GM19043 (cell line): ENCODE data around the gene CSE1L.
"Not testable (repeated sequence)": the region's sequence is repeated elsewhere in the genome, so short reads cannot be mapped to it uniquely, and the experiment has no call there.

Experiments used
- ATAC-seq: cut with Tn5 transposase; IDR thresholded peaks from one replicate; pipeline ENCODE4 v1.9.1; 2021; ENCODE audit warnings: low read depth; ENCODE audit not compliant: unreplicated experiment

CSE1L gene

GRCh38 chr20:49046087-49046900 is at the start of gene CSE1L:
CSE1L (plus strand) TSS chr20:49046312; CDS start chr20:49058464, 12,152 bp downstream.
- ATAC-seq = peak; percentile 87

GRCh38 chr20:48999890-49000870 is 45.9 kb upstream of the CSE1L start:
- ATAC-seq = no peak

DNA sequence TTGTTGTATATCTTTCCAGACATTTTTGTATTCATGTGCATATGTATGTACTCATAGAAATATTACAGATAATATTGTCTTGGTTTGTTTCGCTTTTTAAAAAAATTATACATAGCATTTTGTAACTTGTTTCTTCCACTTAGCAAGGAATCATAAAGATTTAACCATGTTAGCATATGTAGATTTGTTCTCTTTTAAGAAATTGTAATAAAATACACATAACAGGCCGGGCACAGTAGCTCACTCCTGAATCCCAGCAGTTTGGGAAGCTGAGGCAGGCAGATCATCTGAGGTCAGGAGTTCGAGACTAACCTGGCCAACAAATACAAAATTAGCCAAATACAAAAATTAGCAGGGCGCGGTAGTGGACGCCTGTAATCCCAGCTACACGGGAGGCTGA is 44.4 kb upstream of the CSE1L start:
- ATAC-seq = no peak

DNA sequence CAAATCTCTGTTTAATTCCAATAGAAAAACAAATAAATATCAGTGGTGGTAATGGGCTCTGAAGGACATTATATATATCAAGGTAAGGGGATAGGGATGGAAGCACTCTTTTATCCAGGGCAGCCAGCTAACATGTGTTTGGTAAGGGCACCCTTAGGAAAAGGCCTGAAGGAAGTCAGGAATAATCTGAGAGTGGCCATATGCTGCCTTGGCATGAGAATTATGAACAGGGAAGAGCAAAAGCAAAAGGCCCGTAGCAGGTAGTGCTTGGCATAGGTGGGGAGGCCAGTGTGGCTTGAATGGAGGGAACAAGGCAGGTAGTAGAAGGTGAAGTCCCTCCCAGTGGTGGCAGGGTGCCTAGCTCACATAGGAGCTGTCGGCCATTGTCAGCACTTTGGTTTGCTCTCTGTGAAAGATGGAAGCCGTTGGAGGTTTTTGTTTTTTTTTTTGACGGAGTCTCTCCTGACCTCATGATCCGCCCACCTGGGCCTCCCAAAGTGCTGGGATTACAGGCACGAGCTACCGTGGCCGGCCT is 39.6 kb upstream of the CSE1L start:
- no peak for ATAC-seq

GRCh38 chr20:49009899-49010631 is 36.0 kb upstream of the CSE1L start:
- no peak for ATAC-seq

DNA sequence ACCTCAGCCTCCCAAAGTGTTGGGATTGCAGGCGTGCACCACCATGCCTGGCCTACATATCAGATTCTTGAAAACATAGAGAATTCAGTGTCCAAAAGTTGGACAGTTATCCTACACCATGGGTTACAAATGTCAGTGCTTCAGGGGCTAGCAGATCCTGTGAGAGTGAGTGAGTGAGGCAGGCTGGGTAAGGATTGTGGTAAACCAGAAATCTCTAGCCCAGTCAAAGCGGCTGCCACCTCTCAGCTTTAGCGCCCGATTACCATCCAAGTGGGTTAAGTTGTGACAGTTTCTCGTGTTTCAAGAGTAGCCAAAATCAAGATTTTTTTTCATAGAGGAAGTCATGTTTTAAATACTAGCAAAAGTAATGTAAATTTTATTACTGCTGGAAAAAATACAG is 21.9 kb upstream of the CSE1L start:
- no peak for ATAC-seq

- ATAC-seq = not testable (repeated sequence)
Observed at GRCh38 chr20:49028177-49028576, 17.9 kb upstream of the CSE1L start.

DNA sequence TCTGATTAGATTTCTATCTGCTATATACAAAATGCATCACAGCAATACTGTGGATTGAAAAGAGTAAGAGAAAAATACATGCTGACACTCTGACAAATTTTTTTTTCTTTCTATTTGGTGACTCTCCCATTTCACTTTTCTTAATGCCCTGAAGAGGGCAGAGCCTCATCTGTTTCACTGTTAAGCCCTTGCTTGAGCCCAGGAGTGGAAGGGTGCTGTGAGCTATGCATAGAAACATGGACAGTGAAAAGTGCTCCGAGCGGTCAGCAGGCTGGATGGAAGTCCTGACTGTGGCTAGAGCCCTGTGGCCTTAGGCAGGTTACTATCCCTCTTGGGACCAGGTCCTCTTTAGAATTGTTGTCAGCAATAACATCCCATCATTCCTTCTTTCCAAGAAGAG is 17.4 kb upstream of the CSE1L start:
- ATAC-seq = no peak

DNA sequence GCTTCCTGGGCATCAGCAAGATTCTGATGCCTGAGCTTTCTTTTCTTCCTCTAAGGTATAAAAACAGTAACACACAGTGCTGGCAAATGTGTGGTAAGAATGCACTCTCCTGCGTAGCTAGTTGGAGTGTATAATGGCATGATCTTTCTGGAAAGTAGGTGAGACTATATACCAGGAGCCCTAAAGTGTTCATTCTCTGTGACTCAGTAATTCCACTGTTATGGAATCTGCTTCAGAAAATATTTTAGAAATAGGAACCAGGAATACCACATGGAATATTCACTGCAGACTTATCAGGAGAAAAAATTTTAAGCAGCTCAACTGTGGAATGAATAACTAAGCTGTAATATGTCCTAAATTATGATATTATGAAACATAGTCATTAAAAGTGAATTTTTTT is 16.9 kb upstream of the CSE1L start:
- no peak for ATAC-seq

DNA sequence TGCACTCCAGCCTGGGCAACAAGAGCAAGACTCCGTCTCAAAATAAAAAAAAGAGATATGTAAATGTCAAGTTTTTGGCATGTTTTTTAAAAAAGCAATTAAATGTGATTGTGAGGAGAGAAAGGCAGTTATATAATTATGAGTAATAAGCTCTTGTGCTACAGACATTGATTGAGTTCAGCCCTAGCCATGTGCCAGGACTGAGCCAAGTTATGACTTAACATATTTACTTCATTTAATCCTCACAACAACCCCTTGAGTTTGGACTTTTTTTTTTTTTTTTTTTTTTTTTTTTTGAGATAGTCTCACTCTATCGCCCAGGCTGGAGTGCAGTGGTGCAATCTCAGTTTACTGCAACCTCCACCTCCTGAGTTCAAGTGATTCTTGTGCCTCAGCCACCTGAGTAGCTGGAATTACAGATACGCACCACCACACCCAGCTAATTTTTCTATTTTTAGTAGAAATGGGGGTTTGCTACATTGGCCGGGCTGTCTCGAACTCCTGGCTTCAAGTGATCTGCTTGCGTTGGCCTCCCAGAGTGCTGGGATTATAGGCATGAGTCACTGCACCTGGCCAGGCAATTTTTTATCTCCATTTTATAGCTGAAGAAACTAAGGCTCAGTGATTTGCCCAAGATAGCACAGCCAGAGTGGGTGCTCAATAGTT is 15.0 kb upstream of the CSE1L start:
- ATAC-seq = no peak

GRCh38 chr20:49032455-49032854 is 13.7 kb upstream of the CSE1L start:
- no peak for ATAC-seq

DNA sequence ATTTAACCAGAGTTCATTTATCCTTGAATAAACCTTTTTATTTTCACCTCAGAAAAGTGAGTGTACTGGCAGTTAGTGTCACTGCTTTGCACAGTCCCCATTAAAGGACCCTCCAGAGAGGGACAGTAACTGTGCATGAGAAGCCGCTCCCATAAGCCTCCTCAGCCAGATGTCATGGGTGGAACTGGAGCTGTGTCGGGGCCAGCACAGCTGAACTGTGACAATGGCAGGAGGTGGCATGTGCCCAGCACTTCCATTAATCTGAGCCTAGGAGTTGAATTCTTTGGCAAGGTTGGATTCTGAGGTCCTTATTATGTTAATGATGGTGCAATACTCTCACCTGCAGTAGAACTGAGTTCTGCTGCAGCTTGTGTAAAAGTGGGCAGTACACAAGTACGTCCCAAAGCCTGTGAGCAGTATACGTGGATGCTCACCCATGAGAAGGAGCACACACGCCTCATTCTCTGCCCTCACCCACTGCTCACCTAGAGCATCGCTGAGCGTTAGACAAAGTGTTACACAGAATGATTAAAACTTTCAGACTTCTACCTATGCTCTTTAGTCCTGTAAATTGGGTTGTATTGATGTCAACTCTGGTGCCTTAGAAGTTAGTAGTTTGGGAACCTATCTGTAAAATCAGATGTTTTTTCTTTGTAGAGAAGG is 11.9 kb upstream of the CSE1L start:
- ATAC-seq = no peak

DNA sequence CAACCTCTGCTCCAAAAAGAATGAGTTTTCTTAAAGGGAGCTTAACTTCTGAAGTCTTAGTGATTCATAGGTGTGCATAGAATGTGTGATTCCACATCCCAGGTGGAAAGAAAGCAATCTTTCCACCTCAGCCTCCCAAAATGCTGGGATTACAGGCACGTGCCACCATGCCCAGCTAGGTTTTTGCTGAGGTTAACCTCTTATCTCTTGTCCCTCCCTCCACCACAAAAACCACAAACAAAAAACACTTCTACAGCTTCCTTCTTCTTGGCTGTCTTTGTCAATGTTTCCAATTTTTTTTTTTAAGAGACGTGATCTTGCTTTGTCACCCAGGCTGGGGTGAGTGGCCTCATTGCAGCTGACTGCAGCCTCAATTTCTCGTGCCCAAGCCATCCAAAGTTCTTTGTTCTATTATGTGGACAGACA is 8.1 kb upstream of the CSE1L start:
- ATAC-seq = no peak

GRCh38 chr20:49039854-49040253 is 6.3 kb upstream of the CSE1L start:
- ATAC-seq = no peak

- no peak for ATAC-seq
Observed at GRCh38 chr20:49043000-49043399, 3.1 kb upstream of the CSE1L start.

GRCh38 chr20:49045440-49046086 is 549 bp upstream of the CSE1L start:
- ATAC-seq = no peak

DNA sequence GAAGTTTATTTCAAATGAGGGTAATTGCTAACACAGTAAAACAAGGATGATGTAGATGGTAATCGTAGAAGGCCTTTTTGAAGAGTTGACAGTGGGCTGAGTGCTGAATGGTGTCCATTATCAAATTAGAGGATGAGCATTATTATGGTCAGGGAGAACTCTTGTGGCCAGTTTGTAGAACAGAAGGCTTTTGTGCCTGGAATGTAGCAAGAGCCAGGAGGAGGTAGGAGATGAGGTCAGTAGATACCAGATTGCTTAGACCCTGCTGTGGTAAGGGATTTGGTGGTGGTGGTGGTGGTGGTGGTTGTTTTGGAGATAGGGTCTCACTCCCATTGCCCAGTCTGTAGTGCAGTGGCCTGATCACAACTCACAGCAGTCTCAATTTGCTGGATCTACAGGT is 6.2 kb downstream of the CSE1L start:
- ATAC-seq = no peak

DNA sequence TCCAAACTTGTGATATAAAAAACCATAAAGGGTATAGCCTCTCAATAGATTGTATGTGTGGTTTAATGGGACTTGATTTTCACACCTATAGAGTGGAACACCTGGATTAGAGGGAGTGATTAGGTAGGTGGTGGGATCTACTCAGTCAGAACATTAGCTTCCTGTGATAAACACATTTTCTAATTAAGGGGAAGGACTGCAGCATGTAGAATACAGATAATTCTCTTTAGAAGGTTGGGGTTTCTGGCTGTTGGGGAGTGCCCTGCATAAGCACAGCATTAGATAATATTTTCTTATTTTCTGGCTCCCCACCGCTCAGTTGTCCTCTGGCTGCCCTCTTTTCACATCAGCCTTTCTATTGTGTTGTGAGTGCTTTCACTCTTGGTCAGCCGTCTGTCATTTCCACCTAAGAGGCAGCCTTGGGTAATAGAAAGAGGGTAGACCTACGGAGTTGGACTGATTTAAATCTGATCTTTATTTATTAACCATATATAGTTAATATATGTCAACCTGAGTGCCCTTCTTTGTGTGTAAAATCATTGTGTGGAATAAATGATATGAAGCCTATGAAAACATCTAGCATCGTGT is 8.0 kb downstream of the CSE1L start:
- ATAC-seq = no peak

- ATAC-seq = no peak
Observed at GRCh38 chr20:49063279-49063678, 17.2 kb downstream of the CSE1L start.
